Osteoblast (primary cell): ENCODE measurements around the gene ITGA6. TPM values are rescaled to one million over a fixed set of nuclear protein-coding genes. Genes with fewer than 3 reads are reported as not detected.

Experiments used
- DNase-seq: peaks from one replicate; pipeline ENCODE4 v3.0.0; 2011; ENCODE audit warnings: low spot score, mixed read lengths; ENCODE audit not compliant: insufficient read length; ENCODE audit errors: missing footprints
- H2AFZ ChIP-seq: 2 replicates; pipeline ENCODE4 v1.6.0; 2011; ENCODE audit warnings: mild to moderate bottlenecking, low read length
- H3K27ac ChIP-seq: 2 replicates; pipeline ENCODE4 v1.5.1; 2011; ENCODE audit warnings: mild to moderate bottlenecking, low read depth, low read length, moderate library complexity
- H3K27me3 ChIP-seq: 2 replicates; pipeline ENCODE4 v1.6.0; 2012; ENCODE audit warnings: mild to moderate bottlenecking, control low read depth, inconsistent platforms, low read length, moderate library complexity; ENCODE audit not compliant: insufficient read depth
- H3K36me3 ChIP-seq: 2 replicates; pipeline ENCODE4 v1.5.1; 2011; ENCODE audit warnings: mild to moderate bottlenecking, low read length, control low read depth, moderate library complexity; ENCODE audit not compliant: insufficient read depth
- H3K4me1 ChIP-seq: 2 replicates; pipeline ENCODE4 v1.5.1; 2011; ENCODE audit warnings: mild to moderate bottlenecking, low read length, control low read depth, moderate library complexity; ENCODE audit not compliant: insufficient read depth
- H3K4me2 ChIP-seq: 2 replicates; pipeline ENCODE4 v1.6.0; 2011; ENCODE audit warnings: mild to moderate bottlenecking, low read length; ENCODE audit not compliant: insufficient read depth
- H3K4me3 ChIP-seq: fragments of 200-600 bp; sonication (generic); 3 replicates; pipeline ENCODE4 v1.5.1; 2012; ENCODE audit warnings: mild to moderate bottlenecking, low read length, inconsistent platforms; ENCODE audit not compliant: insufficient read depth
- H3K79me2 ChIP-seq: 2 replicates; pipeline ENCODE4 v1.6.0; 2012; ENCODE audit warnings: mild to moderate bottlenecking, low read length, control low read depth, inconsistent platforms; ENCODE audit not compliant: insufficient read depth
- H3K9me3 ChIP-seq: 2 replicates; pipeline ENCODE4 v1.5.1; 2011; ENCODE audit warnings: low read depth, low read length, control low read depth
- H4K20me1 ChIP-seq: 2 replicates; pipeline ENCODE4 v1.6.0; 2012; ENCODE audit warnings: mild to moderate bottlenecking, low read length, control low read depth; ENCODE audit not compliant: insufficient read depth
- total RNA-seq: library from RNA; depleted of rRNA; stranded (reverse); fragments of >200 nt; gene quantifications from 2 replicates; pipeline ENCODE4 v1.2.3, GENCODE V29; 2012
- TF ChIP-seq, protein P1 (sequence below): IDR thresholded peaks from 2 replicates; pipeline ENCODE4 v1.5.1; 2011; ENCODE audit warnings: mild to moderate bottlenecking, low read depth, low read length, moderate library complexity; ENCODE audit errors: extremely low read depth

ITGA6 gene
- total RNA-seq, 1 donor, result 9.0 TPM

- no peaks in the 10 kb centered on the region for H3K36me3 ChIP-seq
- H3K4me1 ChIP-seq, result peaks cover 10% of the 10 kb centered on the region
- TF ChIP-seq, protein P1, sequence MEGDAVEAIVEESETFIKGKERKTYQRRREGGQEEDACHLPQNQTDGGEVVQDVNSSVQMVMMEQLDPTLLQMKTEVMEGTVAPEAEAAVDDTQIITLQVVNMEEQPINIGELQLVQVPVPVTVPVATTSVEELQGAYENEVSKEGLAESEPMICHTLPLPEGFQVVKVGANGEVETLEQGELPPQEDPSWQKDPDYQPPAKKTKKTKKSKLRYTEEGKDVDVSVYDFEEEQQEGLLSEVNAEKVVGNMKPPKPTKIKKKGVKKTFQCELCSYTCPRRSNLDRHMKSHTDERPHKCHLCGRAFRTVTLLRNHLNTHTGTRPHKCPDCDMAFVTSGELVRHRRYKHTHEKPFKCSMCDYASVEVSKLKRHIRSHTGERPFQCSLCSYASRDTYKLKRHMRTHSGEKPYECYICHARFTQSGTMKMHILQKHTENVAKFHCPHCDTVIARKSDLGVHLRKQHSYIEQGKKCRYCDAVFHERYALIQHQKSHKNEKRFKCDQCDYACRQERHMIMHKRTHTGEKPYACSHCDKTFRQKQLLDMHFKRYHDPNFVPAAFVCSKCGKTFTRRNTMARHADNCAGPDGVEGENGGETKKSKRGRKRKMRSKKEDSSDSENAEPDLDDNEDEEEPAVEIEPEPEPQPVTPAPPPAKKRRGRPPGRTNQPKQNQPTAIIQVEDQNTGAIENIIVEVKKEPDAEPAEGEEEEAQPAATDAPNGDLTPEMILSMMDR, result no peak
- no peak overlapping the region for H3K27ac ChIP-seq
- DNase-seq, result no peak
- no peak overlapping the region for H2AFZ ChIP-seq
- no peaks in the 10 kb centered on the region for H3K79me2 ChIP-seq
- no peak overlapping the region for H3K4me3 ChIP-seq
- H3K9me3 ChIP-seq, result no peaks in the 10 kb centered on the region
- H3K27me3 ChIP-seq, result no peaks in the 10 kb centered on the region
- H4K20me1 ChIP-seq, result no peaks in the 10 kb centered on the region
- H3K4me2 ChIP-seq, result no peak overlapping the region
Measured at GRCh38 chr2:172445851-172446250, 18.5 kb downstream of the ITGA6 start.

DNA sequence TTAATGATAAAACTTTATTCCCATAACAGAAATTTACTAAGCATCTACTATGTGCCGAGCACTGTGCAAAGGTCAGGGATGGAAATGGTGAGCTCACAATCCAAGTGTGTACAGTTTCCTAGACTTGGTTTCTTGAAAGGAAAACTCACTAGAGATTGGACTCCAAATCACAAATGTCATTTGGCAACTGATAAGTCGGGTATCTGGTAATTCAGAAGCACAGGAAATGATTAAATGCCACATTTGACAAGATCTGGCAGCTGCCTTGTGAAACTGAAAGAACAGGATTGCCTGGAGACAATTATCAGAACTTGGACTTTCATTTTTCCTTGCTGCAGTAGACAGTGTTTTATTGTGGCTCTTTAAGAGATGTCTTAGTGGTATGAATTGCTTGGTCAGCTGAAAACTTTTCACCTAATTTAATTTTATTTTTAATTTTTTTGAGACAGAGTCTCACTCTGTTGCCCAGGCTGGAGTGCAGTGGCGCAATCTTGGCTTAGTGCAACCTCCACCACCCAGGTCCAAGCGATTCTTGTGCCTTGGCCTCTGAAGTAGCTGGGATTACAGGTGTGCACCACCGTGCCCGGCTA is 19.2 kb downstream of the ITGA6 start:
- Histone ChIP-seq H3K79me2 (no peaks in the 10 kb centered on the region), H3K9me3 (no peaks in the 10 kb centered on the region), H2AFZ (no peak overlapping the region), H3K4me3 (no peak overlapping the region), H3K4me2 (no peak overlapping the region), H3K36me3 (no peaks in the 10 kb centered on the region), H3K27me3 (no peaks in the 10 kb centered on the region), H3K4me1 (peaks cover 9% of the 10 kb centered on the region), H3K27ac (no peak overlapping the region), H4K20me1 (no peaks in the 10 kb centered on the region)
- TF ChIP-seq, protein P1, result no peak
- no peak for DNase-seq

- H4K20me1 ChIP-seq, result no peaks in the 10 kb centered on the region
- H3K4me2 ChIP-seq, result no peak overlapping the region
- no peak for DNase-seq
- no peaks in the 10 kb centered on the region for H3K36me3 ChIP-seq
- TF ChIP-seq, protein P1, result no peak
- no peaks in the 10 kb centered on the region for H3K9me3 ChIP-seq
- no peak overlapping the region for H3K4me3 ChIP-seq
- no peak overlapping the region for H2AFZ ChIP-seq
- no peaks in the 10 kb centered on the region for H3K4me1 ChIP-seq
- no peaks in the 10 kb centered on the region for H3K27me3 ChIP-seq
- H3K27ac ChIP-seq, result no peak overlapping the region
- H3K79me2 ChIP-seq, result no peaks in the 10 kb centered on the region
Measured at GRCh38 chr2:172447811-172448493, 20.6 kb downstream of the ITGA6 start.

DNA sequence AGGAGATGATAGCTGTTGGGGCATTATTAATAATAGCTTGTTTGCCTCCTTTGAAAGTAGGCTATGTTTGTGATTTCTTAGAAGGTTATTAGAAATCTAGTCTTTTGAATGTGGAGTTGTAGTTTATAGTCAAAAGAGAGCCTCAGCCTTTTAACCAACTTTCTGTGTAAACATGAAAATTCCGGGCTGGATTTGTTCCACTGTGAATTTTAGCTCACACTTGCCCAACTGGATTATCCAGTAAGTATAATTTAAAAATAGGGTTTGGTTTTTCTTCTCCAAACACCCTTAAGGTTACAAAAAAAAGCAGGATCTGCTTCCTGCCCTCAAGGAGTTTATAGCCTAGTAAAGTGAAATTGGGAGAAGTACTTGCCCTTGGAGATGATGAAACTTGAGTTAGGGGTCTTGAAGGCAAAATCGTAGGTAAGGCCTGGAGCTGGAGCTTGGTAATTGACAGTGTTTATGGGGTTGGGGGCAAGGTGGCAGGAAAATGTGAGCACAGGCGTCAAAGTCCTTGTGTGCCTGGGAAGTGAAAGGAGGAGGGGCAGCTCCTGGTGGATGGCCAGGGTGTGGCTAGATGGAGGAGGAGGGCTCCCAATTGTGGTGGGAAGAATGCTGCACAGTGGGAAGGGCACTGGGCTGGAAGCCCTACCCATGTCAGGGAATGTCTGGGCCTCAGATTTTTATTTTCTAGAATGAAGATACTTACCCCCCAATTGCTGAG is 21.3 kb downstream of the ITGA6 start:
- Histone ChIP-seq H3K27me3 (no peaks in the 10 kb centered on the region), H4K20me1 (no peaks in the 10 kb centered on the region), H2AFZ (no peak overlapping the region), H3K36me3 (no peaks in the 10 kb centered on the region), H3K4me3 (no peak overlapping the region), H3K4me1 (no peaks in the 10 kb centered on the region), H3K4me2 (no peak overlapping the region), H3K79me2 (no peaks in the 10 kb centered on the region), H3K9me3 (no peaks in the 10 kb centered on the region), H3K27ac (no peak overlapping the region)
- TF ChIP-seq, protein P1, result no peak
- no peak for DNase-seq
